Fibroblast of pulmonary artery (primary cell): Measurements from ENCODE around the gene CMTM2.

ENCODE experiments used
- DNase-seq: peaks from one replicate; pipeline ENCODE4 v3.0.0-alpha.2; 2010; ENCODE audit warnings: low read depth
- H3K4me3 ChIP-seq: replicated peaks from 2 replicates; pipeline ENCODE4 v1.5.1; 2011; ENCODE audit warnings: low read depth, mild to moderate bottlenecking, control low read depth, low read length, moderate library complexity
- TF ChIP-seq, protein P1 (sequence below): IDR thresholded peaks from 2 replicates; pipeline ENCODE4 v1.5.1; 2011; ENCODE audit warnings: mild to moderate bottlenecking, control low read depth, low read length, inconsistent platforms; ENCODE audit errors: missing control alignments

Gene CMTM2

DNA sequence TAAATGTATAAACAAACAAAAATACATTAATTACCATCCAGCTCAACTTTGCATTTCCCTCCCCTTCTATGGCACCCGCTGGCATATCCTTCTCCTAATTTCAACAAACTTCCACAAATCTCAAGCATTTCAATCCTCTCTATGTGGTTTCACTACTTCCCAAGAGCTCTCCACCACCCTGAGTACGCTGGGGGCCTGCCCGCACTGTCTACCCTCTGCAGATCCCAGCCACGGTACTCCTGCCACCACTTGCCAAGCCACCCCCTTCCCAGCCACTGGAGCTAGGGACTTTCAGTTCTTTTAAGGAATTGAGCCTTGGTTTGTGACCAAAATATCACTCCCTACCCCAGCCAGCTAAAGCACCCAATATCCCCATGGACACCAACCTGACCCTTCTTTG lies 31.2 kb upstream of the CMTM2 start:
- H3K4me3 ChIP-seq = no peak overlapping the region
- TF ChIP-seq, protein P1, sequence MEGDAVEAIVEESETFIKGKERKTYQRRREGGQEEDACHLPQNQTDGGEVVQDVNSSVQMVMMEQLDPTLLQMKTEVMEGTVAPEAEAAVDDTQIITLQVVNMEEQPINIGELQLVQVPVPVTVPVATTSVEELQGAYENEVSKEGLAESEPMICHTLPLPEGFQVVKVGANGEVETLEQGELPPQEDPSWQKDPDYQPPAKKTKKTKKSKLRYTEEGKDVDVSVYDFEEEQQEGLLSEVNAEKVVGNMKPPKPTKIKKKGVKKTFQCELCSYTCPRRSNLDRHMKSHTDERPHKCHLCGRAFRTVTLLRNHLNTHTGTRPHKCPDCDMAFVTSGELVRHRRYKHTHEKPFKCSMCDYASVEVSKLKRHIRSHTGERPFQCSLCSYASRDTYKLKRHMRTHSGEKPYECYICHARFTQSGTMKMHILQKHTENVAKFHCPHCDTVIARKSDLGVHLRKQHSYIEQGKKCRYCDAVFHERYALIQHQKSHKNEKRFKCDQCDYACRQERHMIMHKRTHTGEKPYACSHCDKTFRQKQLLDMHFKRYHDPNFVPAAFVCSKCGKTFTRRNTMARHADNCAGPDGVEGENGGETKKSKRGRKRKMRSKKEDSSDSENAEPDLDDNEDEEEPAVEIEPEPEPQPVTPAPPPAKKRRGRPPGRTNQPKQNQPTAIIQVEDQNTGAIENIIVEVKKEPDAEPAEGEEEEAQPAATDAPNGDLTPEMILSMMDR = no peak
- DNase-seq = no peak

DNA sequence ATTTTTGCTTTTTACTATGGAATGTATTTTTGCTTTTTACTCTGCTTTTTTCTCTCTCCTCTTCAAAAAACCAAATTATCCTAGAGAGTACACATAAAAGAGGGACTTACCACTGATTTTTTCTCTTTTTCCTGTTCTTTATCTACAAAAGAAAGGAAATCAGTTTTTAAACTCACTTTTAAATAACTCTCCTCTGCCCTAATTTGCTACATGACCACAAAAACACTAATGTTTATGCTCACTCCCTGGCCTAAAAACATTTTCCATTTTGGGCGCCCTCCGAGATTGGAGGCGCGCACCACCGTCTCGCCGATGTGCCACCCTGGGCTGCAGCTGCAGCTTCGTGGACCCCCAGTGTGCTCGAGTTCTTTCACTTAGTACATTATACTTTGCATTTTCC lies 30.4 kb upstream of the CMTM2 start:
- DNase-seq = no peak
- H3K4me3 ChIP-seq = peak overlapping the region; percentile 72
- TF ChIP-seq, protein P1 = no peak

DNA sequence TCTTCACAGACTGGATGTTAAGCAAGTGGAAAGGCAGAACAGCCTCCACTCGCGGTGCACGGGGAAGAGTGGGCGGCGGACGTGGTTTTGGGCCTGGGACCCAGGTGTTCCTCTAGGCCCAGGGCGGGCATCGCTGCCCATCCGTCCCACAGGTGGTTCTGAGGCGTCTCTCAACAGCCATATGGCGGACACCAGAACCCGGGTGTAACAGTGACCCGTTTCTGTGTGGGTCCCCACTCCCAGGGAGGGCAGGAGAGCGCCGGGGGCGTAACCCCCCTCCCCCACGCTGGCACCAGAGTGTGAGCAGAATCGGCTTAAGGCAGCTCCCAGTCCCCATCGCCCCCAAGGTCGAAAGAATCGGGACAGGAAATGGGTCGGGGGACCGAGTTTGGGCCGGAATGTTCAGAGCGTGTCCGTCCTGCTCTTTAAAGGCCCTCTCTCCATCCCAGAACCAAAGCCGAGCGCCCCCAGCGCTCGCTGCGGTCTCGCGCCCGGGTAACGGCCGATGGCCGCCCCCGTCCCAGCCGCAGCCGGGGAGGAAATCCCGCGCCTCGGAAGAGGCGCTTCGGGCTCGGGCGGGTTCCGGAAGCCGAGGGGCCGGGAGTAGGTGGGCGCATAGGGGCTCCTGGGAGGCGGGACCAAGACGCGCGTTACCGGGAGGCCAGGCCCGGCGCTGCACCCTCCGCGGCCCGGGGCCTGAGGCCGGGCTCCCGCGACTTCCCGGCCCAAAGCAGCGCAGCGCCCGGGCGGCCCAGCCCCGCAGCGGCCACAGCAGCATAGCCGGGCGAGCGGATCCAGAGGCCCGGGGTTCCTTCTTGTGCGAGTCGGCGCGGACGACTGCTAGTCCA lies 29.8 kb upstream of the CMTM2 start, which contains the start of gene TK2:
TK2 (minus strand) TSS at position 839 of the 848 bp plus-strand sequence; CDS start at position 778, 61 bp downstream.
- TF ChIP-seq, protein P1 = peak; percentile 15
- peak within 1 kb of the TSS; percentile 72 for H3K4me3 ChIP-seq
- peak; percentile 77 for DNase-seq

DNA sequence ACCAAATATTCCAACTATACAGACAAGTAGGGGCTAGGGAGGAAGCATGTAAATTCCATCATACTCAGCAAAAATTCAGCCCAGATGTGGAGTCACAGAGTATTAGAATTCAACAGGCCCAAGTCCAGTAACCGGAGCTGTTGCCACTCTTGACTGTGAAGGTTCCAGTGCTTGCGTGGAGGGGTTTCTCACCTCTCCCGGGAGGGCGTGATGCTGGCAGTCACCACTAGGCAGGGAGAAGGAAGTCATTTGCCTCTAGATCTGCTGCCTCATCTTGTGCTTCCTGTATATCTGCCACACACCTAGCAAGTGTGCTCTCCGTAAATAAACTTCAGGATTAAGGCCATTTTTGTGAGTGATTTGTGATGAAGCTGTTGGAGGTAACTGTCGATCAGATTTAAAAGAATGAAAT lies 27.9 kb upstream of the CMTM2 start:
- TF ChIP-seq, protein P1 = peak; percentile 2
- H3K4me3 ChIP-seq = no peak overlapping the region

DNA sequence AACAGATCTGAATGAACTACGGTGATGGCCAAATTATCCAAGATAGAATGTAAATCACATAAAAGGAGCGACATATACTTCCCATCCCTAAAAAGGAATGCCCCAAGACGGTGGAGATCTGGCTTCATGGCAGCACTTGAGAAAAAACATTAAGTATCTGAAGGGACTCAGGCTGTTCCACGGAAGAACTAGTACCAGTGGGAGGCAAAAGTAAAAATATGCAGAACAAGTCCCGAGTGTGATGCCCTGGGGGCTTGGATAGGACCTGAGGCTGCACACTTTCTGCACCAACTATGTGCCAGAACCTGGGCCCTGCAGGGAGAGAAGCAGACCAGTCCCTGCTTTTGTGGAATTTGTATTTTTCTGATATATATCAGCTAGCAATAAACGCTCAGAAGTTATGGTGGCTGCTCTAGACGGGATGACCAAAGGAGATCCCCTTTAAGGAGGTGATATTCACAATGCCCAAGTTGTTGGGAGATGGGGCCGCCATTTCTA lies 27.4 kb upstream of the CMTM2 start:
- no peak for DNase-seq
- TF ChIP-seq, protein P1 = no peak
- peak overlapping the region; percentile 64 for H3K4me3 ChIP-seq

More for the DNA sequence above, 27.9 kb upstream of the CMTM2 start:
- DNase-seq = peak; percentile 10

DNA sequence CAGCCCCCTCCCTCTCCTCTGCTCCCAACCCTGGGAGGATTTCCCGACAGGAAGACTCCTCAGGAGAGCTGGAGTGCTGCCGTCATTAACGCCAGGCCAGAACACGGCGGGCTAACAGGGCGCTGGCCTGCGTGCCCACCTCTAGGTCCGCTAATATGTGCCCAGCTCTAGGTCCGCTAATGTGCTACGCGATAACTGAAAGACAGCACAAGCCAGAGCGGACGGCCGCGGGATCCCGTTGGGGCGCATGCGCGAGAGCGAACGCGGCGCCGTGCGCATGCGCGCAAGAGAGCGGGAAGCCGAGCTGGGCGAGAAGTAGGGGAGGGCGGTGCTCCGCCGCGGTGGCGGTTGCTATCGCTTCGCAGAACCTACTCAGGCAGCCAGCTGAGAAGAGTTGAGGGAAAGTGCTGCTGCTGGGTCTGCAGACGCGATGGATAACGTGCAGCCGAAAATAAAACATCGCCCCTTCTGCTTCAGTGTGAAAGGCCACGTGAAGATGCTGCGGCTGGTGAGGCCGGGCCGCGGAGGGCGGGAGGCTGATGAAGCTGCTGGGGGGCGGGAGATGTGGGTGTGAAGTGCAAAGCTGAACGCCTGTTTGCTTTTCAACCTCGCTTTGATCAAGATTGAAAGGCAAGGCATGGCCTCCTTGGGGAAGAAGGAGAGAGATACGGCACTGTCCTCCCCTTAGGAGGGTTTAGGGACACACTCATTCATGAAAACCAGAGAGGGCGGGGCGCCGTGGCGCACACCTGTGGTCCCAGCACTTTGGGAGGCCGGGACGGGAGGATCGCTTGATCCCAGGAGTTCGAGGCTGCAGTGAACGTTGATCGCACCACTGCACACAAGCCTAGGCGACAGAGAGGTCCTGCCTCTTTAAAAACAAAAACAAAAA lies 26.7 kb upstream of the CMTM2 start, which contains the start of gene CKLF:
CKLF (plus strand) TSS at position 291 of the 892 bp plus-strand sequence; CDS start at position 431, 140 bp downstream.
- H3K4me3 ChIP-seq = peak within 1 kb of the TSS; percentile 64
- peak; percentile 90 for DNase-seq
- TF ChIP-seq, protein P1 = no peak
